ENCODE data around the gene PEAK1.

PEAK1 gene

GRCh38 chr15:77361456-77361855, 58.4 kb downstream of the PEAK1 start:
- no peak overlapping the region for H3K4me3 ChIP-seq (ENCODE audit: low read length)
- no peak for TF ChIP-seq CTCF (conservative IDR thresholded peaks at IDR 0.05; ENCODE audit: low read depth, low read length)
- no peak for DNase-seq (ENCODE audit: low read depth)

GRCh38 chr15:77358545-77359240, 61.2 kb downstream of the PEAK1 start:
- H3K4me3 ChIP-seq (ENCODE audit: low read length), result no peak overlapping the region
- TF ChIP-seq CTCF (conservative IDR thresholded peaks at IDR 0.05; ENCODE audit: low read depth, low read length), result no peak
- DNase-seq (ENCODE audit: low read depth), result no peak

GRCh38 chr15:77356305-77356704, 63.6 kb downstream of the PEAK1 start:
- TF ChIP-seq CTCF (conservative IDR thresholded peaks at IDR 0.05; ENCODE audit: low read depth, low read length), result no peak
- no peak for DNase-seq (ENCODE audit: low read depth)
- H3K4me3 ChIP-seq (ENCODE audit: low read length), result no peak overlapping the region

GRCh38 chr15:77355321-77355720, 64.6 kb downstream of the PEAK1 start:
- no peak for TF ChIP-seq CTCF (conservative IDR thresholded peaks at IDR 0.05; ENCODE audit: low read depth, low read length)
- DNase-seq (ENCODE audit: low read depth), result no peak
- no peak overlapping the region for H3K4me3 ChIP-seq (ENCODE audit: low read length)

GRCh38 chr15:77354063-77354462, 65.8 kb downstream of the PEAK1 start:
- no peak overlapping the region for H3K4me3 ChIP-seq (ENCODE audit: low read length)
- TF ChIP-seq CTCF (conservative IDR thresholded peaks at IDR 0.05; ENCODE audit: low read depth, low read length), result no peak
- no peak for DNase-seq (ENCODE audit: low read depth)

GRCh38 chr15:77352887-77353286, 67.0 kb downstream of the PEAK1 start:
- no peak overlapping the region for H3K4me3 ChIP-seq (ENCODE audit: low read length)
- no peak for DNase-seq (ENCODE audit: low read depth)
- no peak for TF ChIP-seq CTCF (conservative IDR thresholded peaks at IDR 0.05; ENCODE audit: low read depth, low read length)

GRCh38 chr15:77350792-77351191, 69.1 kb downstream of the PEAK1 start:
- no peak for TF ChIP-seq CTCF (conservative IDR thresholded peaks at IDR 0.05; ENCODE audit: low read depth, low read length)
- no peak overlapping the region for H3K4me3 ChIP-seq (ENCODE audit: low read length)
- no peak for DNase-seq (ENCODE audit: low read depth)
